Endodermal cell (in vitro differentiated cells): Measurements from ENCODE around the gene NXPH3. TPM values are rescaled to one million over a fixed set of nuclear protein-coding genes. Genes with fewer than 3 reads are reported as not detected.

Experiments
- DNase-seq: peaks from one replicate; pipeline ENCODE4 v3.0.0-alpha.2; 2017
- H3K27ac ChIP-seq: 2 replicates; pipeline ENCODE4 v1.5.1; 2013; ENCODE audit warnings: mild to moderate bottlenecking, low read depth, low read length, moderate library complexity
- H3K27me3 ChIP-seq: 2 replicates; pipeline ENCODE4 v1.6.1; 2013; ENCODE audit warnings: mild to moderate bottlenecking, low read length, moderate library complexity; ENCODE audit not compliant: insufficient read depth, control insufficient read depth, poor library complexity, severe bottlenecking
- H3K36me3 ChIP-seq: 2 replicates; pipeline ENCODE4 v1.7.0; 2013; ENCODE audit warnings: mild to moderate bottlenecking, low read length, moderate library complexity; ENCODE audit not compliant: control insufficient read depth, insufficient read depth
- H3K4me1 ChIP-seq: one replicate; pipeline ENCODE4 v1.7.0; 2013; ENCODE audit warnings: low read length; ENCODE audit not compliant: control insufficient read depth, insufficient read depth
- H3K4me3 ChIP-seq: 2 replicates; pipeline ENCODE4 v1.5.1; 2013; ENCODE audit warnings: mild to moderate bottlenecking, low read length, moderate library complexity
- H3K9ac ChIP-seq: 2 replicates; pipeline ENCODE4 v1.6.1; 2013; ENCODE audit warnings: mild to moderate bottlenecking, low read length, moderate library complexity; ENCODE audit not compliant: poor library complexity, severe bottlenecking; ENCODE audit errors: extremely low read depth
- H3K9me3 ChIP-seq: 2 replicates; pipeline ENCODE4 v1.6.1; 2013; ENCODE audit warnings: mild to moderate bottlenecking, low read length, moderate library complexity; ENCODE audit not compliant: control insufficient read depth
- H3K27ac Mint-ChIP-seq: 2 replicates; pipeline ENCODE4 v1.8.0; 2020; ENCODE audit warnings: mixed read lengths
- H3K27me3 Mint-ChIP-seq: 2 replicates; pipeline ENCODE4 v1.8.0; 2021; ENCODE audit warnings: mild to moderate bottlenecking, mixed read lengths; ENCODE audit not compliant: insufficient read depth
- H3K36me3 Mint-ChIP-seq: 2 replicates; pipeline ENCODE4 v1.8.0; 2020; ENCODE audit warnings: low read depth, mixed read lengths
- H3K4me1 Mint-ChIP-seq: 2 replicates; pipeline ENCODE4 v1.8.0; 2020; ENCODE audit warnings: mixed read lengths
- H3K4me3 Mint-ChIP-seq: 2 replicates; pipeline ENCODE4 v1.8.0; 2020; ENCODE audit warnings: mild to moderate bottlenecking, moderate library complexity, mixed read lengths
- H3K9me3 Mint-ChIP-seq: 2 replicates; pipeline ENCODE4 v1.8.0; 2020; ENCODE audit warnings: mild to moderate bottlenecking, mixed read lengths
- CTCF ChIP-seq: fragments of 200-600 bp; sonication (generic); conservative IDR thresholded peaks from 2 replicates; pipeline ENCODE4 v1.5.0; 2021; ENCODE audit warnings: antibody characterized with exemption, mild to moderate bottlenecking
- WGBS, 2 experiments: methylation state at CpG; one replicate each; pipeline versions ENCODE4 v1.1.5 to v1.1.7; 2013; ENCODE audit warnings: missing lambda C conversion rate in 2 of 2, mixed read lengths in 1 of 2; ENCODE audit not compliant: insufficient coverage in 1 of 2, insufficient read length in 1 of 2; 5-methylcytosine and 5-hydroxymethylcytosine counted together
- total RNA-seq, 2 donors: library from RNA; stranded (reverse); fragmentation: NEBNext Ultra II Directional in 1 of 2; extraction: Animal tissue kit (Norgen Biotek cat#: 25700) in 1 of 2; gene quantifications; 2 replicates in 1 of 2; 3 replicates in 1 of 2; pipeline ENCODE4 v1.2.1, GENCODE V29; 2021

NXPH3 gene
- total RNA-seq, 2 donors from 2014 or later: 3.0 to 5.9 TPM

DNA sequence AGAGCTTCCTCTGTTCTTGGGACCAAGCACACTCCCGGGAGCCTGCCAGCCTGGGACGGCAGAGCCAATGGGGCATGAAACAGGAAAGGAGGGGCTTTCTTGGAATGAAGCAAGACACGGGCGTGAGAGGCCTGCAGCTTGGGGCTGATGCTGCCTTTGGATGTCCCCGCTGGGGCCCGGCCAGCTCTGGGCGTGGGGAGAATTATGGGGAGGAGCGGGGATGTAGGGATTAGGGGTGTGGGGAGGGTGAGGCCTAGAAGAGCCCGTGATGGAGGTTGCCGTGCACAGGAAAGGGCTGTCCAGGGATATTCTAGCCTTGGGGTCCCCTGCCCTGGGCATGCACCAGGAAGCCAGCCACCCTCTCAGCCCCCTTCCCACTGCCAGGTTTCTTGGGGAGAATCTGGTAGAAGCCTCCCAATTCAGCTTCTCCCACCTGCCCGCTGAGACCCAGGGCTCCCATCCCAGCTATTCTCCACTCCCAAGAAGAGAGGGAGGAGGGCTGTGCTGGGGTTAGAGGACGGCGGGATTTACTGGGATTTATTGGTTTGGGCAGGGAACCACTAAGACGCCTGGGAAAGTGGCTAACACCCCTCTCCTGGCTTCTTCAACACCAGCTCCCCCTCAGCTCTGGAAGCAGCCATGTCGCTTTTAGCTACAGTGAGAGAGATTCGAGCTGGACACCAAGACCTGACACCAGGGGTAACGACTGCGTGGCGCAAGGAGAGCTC, 20.0 kb upstream of the NXPH3 start:
- H3K36me3 Mint-ChIP-seq: no peaks in the 10 kb centered on the region
- no peaks in the 10 kb centered on the region for H3K4me1 Mint-ChIP-seq
- H3K4me3 ChIP-seq: no peak overlapping the region
- no peaks in the 10 kb centered on the region for H3K4me1 ChIP-seq
- H3K27ac ChIP-seq: no peak overlapping the region
- H3K36me3 ChIP-seq: no peaks in the 10 kb centered on the region
- no peak overlapping the region for H3K9ac ChIP-seq
- no peak overlapping the region for H3K4me3 Mint-ChIP-seq
- 82 to 84% methylated on average over 10 to 18 of the region's 19 CpGs for whole genome bisulfite sequencing, 2 experiments
- H3K27me3 ChIP-seq: peaks cover 12% of the 10 kb centered on the region
- no peaks in the 10 kb centered on the region for H3K9me3 Mint-ChIP-seq
- TF ChIP-seq CTCF: no peak
- H3K27me3 Mint-ChIP-seq: peaks cover 17% of the 10 kb centered on the region
- no peak overlapping the region for H3K27ac Mint-ChIP-seq
- DNase-seq: no peak
- no peaks in the 10 kb centered on the region for H3K9me3 ChIP-seq

GRCh38 chr17:49556223-49556943, 19.3 kb upstream of the NXPH3 start:
- no peak overlapping the region for H3K4me3 Mint-ChIP-seq
- H3K4me1 ChIP-seq: no peaks in the 10 kb centered on the region
- no peaks in the 10 kb centered on the region for H3K4me1 Mint-ChIP-seq
- H3K27ac Mint-ChIP-seq: no peak overlapping the region
- H3K9ac ChIP-seq: no peak overlapping the region
- H3K9me3 ChIP-seq: no peaks in the 10 kb centered on the region
- no peaks in the 10 kb centered on the region for H3K9me3 Mint-ChIP-seq
- no peaks in the 10 kb centered on the region for H3K36me3 Mint-ChIP-seq
- peak; percentile 99 for DNase-seq
- TF ChIP-seq CTCF: peak; percentile 99
- no peaks in the 10 kb centered on the region for H3K36me3 ChIP-seq
- H3K4me3 ChIP-seq: no peak overlapping the region
- peaks cover 19% of the 10 kb centered on the region for H3K27me3 ChIP-seq
- 17 to 24% methylated on average over 23 to 30 of the region's 30 CpGs for WGBS, 2 experiments
- H3K27me3 Mint-ChIP-seq: peaks cover 20% of the 10 kb centered on the region
- no peak overlapping the region for H3K27ac ChIP-seq

DNA sequence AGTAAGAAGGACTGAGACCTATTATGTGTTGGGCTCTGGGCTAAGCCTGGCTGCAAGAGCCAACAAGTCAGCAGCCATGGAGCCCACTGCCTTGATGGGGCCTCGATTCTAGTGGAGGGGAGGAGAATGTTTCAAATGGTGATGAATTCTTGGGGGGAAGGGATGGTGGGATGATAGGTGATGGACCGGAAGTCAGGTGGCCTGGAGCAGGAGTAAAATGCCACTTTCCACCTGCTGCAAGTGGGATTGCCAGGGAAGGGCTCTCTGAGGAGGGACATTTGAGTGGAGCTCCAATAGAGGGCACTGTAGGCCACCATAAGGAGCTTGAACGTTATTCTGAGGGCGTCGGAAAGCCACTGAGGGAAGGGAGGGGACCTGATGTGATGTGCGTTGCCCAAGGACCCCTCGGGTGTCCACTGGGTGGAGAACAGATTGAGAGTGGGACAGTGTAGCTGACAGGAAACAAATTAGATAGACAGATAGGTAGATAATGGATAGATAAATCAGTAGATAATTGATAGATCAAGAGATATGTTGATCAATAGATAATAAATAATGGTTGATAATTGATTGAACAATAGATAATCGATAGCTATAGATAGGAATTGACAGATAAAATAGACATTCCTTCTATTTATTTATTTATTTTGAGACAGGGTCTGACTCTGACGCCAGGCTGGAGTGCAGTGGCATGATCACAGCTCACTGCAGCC, 18.2 kb upstream of the NXPH3 start:
- H3K36me3 ChIP-seq: no peaks in the 10 kb centered on the region
- no peaks in the 10 kb centered on the region for H3K9me3 ChIP-seq
- H3K4me1 ChIP-seq: no peaks in the 10 kb centered on the region
- Mint-ChIP-seq H3K9me3 (no peaks in the 10 kb centered on the region), H3K27ac (no peak overlapping the region), H3K4me3 (no peak overlapping the region), H3K36me3 (no peaks in the 10 kb centered on the region), H3K27me3 (peaks cover 23% of the 10 kb centered on the region), H3K4me1 (no peaks in the 10 kb centered on the region)
- 21 to 32% methylated on average over 8 to 9 of the region's 9 CpGs for WGBS, 2 experiments
- no peak overlapping the region for H3K9ac ChIP-seq
- no peak overlapping the region for H3K4me3 ChIP-seq
- no peak overlapping the region for H3K27ac ChIP-seq
- H3K27me3 ChIP-seq: peaks cover 19% of the 10 kb centered on the region
- TF ChIP-seq CTCF: peak; percentile 83
- peak; percentile 87 for DNase-seq
